ENCODE measurements around the gene ADAMTS2. TPM values are rescaled to one million over a fixed set of nuclear protein-coding genes. Genes with fewer than 3 reads are reported as not detected.

The ADAMTS2 gene
- total and polyA plus RNA-seq, 2 of the 8 experiments (the other 6 are each of a cell fraction or from before 2014, with no cell fraction given) = 6.6 to 7.3 TPM

DNA sequence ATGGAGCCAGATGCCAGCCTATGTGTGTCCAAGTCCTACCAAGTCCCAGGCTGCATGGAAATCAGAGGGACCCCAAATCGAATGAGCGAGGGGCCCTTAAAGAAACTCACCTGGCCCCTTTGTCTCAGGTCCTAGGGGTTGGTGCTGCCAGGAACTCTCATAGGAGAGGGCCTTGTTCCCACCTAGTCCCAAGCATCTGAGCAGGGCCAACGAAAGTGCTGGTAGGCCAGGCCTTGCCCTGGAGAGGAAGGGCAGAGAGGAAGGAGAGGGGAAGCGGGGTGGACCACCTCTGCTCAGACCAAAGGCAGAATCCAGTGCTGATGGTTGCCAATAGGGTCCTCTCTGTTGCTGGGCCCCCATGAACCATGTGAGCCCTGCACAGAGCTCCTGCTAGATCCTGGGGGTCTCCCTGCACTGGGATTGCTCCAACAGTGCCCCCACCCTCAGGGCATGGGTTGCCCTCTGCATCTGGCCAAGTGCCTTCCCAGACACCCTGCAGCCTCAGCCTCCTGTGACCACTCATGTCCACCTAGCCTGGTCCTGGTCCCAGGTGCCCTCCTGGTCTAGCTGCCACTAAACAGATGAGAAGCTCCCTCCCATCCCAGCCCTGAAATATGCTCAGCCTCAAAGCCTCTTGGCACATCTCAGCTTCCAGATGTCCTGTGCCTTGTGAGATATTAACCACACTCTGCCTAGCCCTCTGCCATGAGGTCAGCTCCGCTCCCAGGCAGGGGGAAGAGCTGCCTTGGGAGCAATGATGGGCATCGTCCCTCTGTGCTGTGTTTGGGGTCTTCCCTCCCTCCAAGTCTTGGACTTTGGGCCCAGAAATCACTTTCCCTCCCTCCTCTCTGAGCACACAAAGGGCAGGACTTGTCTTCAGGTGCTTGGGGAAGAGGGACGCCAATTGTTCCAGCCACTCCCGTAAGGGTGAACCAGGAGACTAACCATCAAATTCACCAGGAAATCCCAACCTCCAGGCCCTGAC lies 109.6 kb downstream of the ADAMTS2 start:
- H4K20me1 ChIP-seq (replicated peaks in 1 of 2; ENCODE audit: control insufficient read depth in 1 of 2, insufficient read depth in 2 of 2, low read length in 2 of 2) = no peaks in the 10 kb centered on the region
- no peak overlapping the region for H2AFZ ChIP-seq (ENCODE audit: low read length)
- POLR2A ChIA-PET (ENCODE audit: partially characterized antibody) = interaction anchor here (0.9 kb wide), 1 partner anchor 10 kb away, joined by 3 read pairs; no protein-coding TSS in a partner anchor
- no peak overlapping the region for H3K18ac ChIP-seq (ENCODE audit: extremely low read depth, low read length)
- no peak overlapping the region for H3K9ac ChIP-seq (replicated peaks in 1 of 4; ENCODE audit: extremely low read depth in 1 of 4, low read depth in 3 of 4, low read length in 3 of 4)
- H2BK20ac ChIP-seq (ENCODE audit: low read length) = no peak overlapping the region
- H3K4me3 ChIP-seq (ENCODE audit: extremely low read depth in 1 of 4, insufficient read depth in 2 of 4, low read depth in 3 of 4, low read length in 4 of 4) = no peak overlapping the region
- H4K91ac ChIP-seq (replicated peaks; ENCODE audit: insufficient read length, low read length) = no peak overlapping the region
- no peak overlapping the region for H3K23ac ChIP-seq (ENCODE audit: insufficient read length)
- no peak overlapping the region for H2BK15ac ChIP-seq (ENCODE audit: low read length)
- 0 out of 2 replicates have a peak overlapping the region, but pooled peaks have one; percentile 20 for H2AK5ac ChIP-seq (ENCODE audit: low read depth, low read length)
- no peak overlapping the region for H3K14ac ChIP-seq (ENCODE audit: insufficient read length)
- no peak overlapping the region for H3K56ac ChIP-seq (replicated peaks; ENCODE audit: insufficient read length, low read depth, low read length)
- H3K79me2 ChIP-seq (ENCODE audit: control insufficient read depth in 1 of 2, insufficient read depth in 2 of 2, low read length in 2 of 2) = no peaks in the 10 kb centered on the region
- no peak overlapping the region; the same call in 1 of the 2 replicates for H2BK5ac ChIP-seq (ENCODE audit: low read depth, low read length)
- H4K5ac ChIP-seq (ENCODE audit: insufficient read length, low read depth, low read length) = no peak overlapping the region
- H2BK120ac ChIP-seq (replicated peaks; ENCODE audit: low read depth, low read length) = no peak overlapping the region
- 0 out of 2 replicates have a peak overlapping the region, but pooled peaks have one; percentile 39 for H2BK12ac ChIP-seq (ENCODE audit: low read depth, low read length)
- H3K27me3 ChIP-seq (replicated peaks in 1 of 4; ENCODE audit: control insufficient read depth in 3 of 4, extremely low read depth in 1 of 4, insufficient read depth in 3 of 4, low read length in 3 of 4) = no peaks in the 10 kb centered on the region
- H3K36me3 ChIP-seq (ENCODE audit: control insufficient read depth in 2 of 4, insufficient read depth in 4 of 4, low read length in 3 of 4) = no peaks in the 10 kb centered on the region; a peak in 1 of 8 replicates
- H3K4me1 ChIP-seq (replicated peaks in 1 of 4; ENCODE audit: control insufficient read depth in 3 of 4, insufficient read depth in 4 of 4, low read length in 3 of 4) = no peaks in the 10 kb centered on the region; a peak in 1 of 7 replicates
- H3K23me2 ChIP-seq (ENCODE audit: low read depth, low read length) = peaks cover 2% of the 10 kb centered on the region; the same call in 1 of the 2 replicates
- FAIRE-seq (no peak), DNase-seq (ENCODE audit: low read depth in 1 of 2, low spot score in 2 of 2) (no peak)
- no peak overlapping the region for H3K4ac ChIP-seq (replicated peaks; ENCODE audit: insufficient read length, low read depth, low read length)
- H4K8ac ChIP-seq (ENCODE audit: extremely low read depth, insufficient read depth, low read length) = no peak overlapping the region
- no peak overlapping the region for H3K4me2 ChIP-seq (ENCODE audit: insufficient read depth in 1 of 2, low read depth in 2 of 2, low read length in 2 of 2)
- H3K9me3 ChIP-seq (ENCODE audit: insufficient read depth in 2 of 2, low read depth in 1 of 2, low read length in 1 of 2) = peaks cover 4% of the 10 kb centered on the region in 2 experiments; a peak in 1 of 4 replicates
- 92% methylated on average over 8 of the region's 8 CpGs; no CpG with 5 or more reads in 1 of the 2 experiments for WGBS, 2 experiments (ENCODE audit: extremely low coverage in 1 of 2, insufficient coverage in 1 of 2, insufficient read length in 1 of 2, insufficient replicate concordance in 2 of 2, low coverage in 1 of 2, low lambda C conversion rate in 2 of 2, missing lambda C conversion rate in 1 of 2)
- CTCF ChIA-PET (ENCODE audit: partially characterized antibody) = interaction anchor here (0.9 to 1.9 kb wide), 3 partner anchors 15 to 68 kb away, joined by 3 to 4 read pairs (median 3); no protein-coding TSS in a partner anchor
- H3K27ac ChIP-seq (ENCODE audit: low read depth, low read length) = no peak overlapping the region
- no peaks in the 10 kb centered on the region for H3K79me1 ChIP-seq (ENCODE audit: low read depth, low read length)
- TF ChIP-seq YY1 (IDR thresholded peaks at IDR 0.05; ENCODE audit: low read depth, low read length) (no peak), POLR2AphosphoS5 (IDR thresholded peaks at IDR 0.05; ENCODE audit: low read depth, low read length) (no peak), MAFK (IDR thresholded peaks at IDR 0.05; ENCODE audit: low read depth, low read length) (no peak), CHD2 (IDR thresholded peaks at IDR 0.05; ENCODE audit: low read length) (no peak), JUN (IDR thresholded peaks at IDR 0.05; ENCODE audit: low read depth, low read length) (no peak), SP4 (IDR thresholded peaks at IDR 0.05; ENCODE audit: low read length) (no peak), HDAC2 (IDR thresholded peaks at IDR 0.05; ENCODE audit: borderline replicate concordance in 1 of 2, low read depth in 2 of 2, low read length in 2 of 2) (no peak)
- TF ChIP-seq, protein P1, sequence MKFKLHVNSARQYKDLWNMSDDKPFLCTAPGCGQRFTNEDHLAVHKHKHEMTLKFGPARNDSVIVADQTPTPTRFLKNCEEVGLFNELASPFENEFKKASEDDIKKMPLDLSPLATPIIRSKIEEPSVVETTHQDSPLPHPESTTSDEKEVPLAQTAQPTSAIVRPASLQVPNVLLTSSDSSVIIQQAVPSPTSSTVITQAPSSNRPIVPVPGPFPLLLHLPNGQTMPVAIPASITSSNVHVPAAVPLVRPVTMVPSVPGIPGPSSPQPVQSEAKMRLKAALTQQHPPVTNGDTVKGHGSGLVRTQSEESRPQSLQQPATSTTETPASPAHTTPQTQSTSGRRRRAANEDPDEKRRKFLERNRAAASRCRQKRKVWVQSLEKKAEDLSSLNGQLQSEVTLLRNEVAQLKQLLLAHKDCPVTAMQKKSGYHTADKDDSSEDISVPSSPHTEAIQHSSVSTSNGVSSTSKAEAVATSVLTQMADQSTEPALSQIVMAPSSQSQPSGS (IDR thresholded peaks at IDR 0.05; ENCODE audit: low read length) = no peak
- TF ChIP-seq, protein P2, sequence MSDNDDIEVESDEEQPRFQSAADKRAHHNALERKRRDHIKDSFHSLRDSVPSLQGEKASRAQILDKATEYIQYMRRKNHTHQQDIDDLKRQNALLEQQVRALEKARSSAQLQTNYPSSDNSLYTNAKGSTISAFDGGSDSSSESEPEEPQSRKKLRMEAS (IDR thresholded peaks at IDR 0.05) = no peak
